ENCODE data around the gene FLAD1. TPM values are rescaled to one million over a fixed set of nuclear protein-coding genes. Genes with fewer than 3 reads are reported as not detected.

The FLAD1 gene
- total RNA-seq, 1 donor from 2014 or later = 35.9 TPM

DNA sequence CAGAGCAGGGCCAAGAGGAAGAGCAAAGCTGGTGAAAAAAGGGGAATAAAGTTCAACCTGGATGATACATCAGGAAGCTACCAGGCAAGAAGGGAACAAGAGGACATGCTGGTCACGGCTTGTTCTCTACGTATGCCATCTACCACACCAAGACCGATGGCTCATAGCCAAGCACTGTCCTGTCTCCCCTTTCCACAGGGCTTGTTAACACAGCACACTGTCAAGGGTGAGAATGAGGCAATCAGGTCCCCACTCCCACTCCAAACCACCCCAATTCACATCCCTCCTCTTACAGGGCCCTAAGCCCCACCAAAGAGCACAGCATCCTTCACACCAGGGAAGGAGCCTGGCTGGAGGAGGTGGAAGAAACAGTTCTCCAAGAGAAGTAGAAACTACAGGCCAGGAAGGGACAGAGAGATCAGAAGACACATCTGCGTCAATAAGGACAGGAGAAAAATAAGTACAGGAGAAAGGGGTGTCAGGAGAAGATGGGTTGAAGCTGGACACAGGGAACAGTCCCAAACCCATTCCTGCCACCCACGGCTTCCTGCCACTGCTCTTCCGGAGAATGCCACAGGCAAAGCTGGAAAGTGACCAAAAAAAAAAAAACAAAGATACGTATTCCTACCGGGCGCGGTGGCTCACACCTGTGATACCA lies 11.7 kb upstream of the FLAD1 start:
- H3K9me3 Mint-ChIP-seq (ENCODE audit: unreplicated experiment) = no peaks in the 10 kb centered on the region
- peak overlapping the region; percentile 99 for H3K27ac Mint-ChIP-seq (ENCODE audit: unreplicated experiment)
- H3K4me1 Mint-ChIP-seq (ENCODE audit: unreplicated experiment) = peaks cover 54% of the 10 kb centered on the region
- TF ChIP-seq, protein P1, sequence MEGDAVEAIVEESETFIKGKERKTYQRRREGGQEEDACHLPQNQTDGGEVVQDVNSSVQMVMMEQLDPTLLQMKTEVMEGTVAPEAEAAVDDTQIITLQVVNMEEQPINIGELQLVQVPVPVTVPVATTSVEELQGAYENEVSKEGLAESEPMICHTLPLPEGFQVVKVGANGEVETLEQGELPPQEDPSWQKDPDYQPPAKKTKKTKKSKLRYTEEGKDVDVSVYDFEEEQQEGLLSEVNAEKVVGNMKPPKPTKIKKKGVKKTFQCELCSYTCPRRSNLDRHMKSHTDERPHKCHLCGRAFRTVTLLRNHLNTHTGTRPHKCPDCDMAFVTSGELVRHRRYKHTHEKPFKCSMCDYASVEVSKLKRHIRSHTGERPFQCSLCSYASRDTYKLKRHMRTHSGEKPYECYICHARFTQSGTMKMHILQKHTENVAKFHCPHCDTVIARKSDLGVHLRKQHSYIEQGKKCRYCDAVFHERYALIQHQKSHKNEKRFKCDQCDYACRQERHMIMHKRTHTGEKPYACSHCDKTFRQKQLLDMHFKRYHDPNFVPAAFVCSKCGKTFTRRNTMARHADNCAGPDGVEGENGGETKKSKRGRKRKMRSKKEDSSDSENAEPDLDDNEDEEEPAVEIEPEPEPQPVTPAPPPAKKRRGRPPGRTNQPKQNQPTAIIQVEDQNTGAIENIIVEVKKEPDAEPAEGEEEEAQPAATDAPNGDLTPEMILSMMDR (IDR thresholded peaks at IDR 0.05; ENCODE audit: unreplicated experiment) = no peak
- H3K27me3 Mint-ChIP-seq (ENCODE audit: unreplicated experiment) = peaks cover 35% of the 10 kb centered on the region
- H3K36me3 Mint-ChIP-seq (ENCODE audit: low read depth, unreplicated experiment) = peaks cover 37% of the 10 kb centered on the region
- no peak for DNase-seq (ENCODE audit: low spot score)
- H3K4me3 Mint-ChIP-seq (ENCODE audit: unreplicated experiment) = no peak overlapping the region

DNA sequence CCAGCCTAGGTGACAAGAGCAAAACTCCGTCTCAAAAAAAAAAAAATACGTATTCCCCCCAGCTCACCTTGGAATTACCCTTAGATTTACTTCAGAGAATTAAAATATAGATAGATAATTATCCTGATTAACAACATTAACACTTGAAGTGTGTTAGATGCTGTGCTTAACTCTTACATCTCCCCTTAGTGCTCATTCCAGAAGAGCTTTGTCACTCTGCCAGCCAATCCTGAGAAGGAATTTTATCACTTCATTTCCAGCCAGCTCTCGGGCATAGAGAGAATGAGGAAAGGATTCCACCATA lies 11.0 kb upstream of the FLAD1 start:
- DNase-seq (ENCODE audit: low spot score) = no peak
- H3K4me1 Mint-ChIP-seq (ENCODE audit: unreplicated experiment) = peaks cover 47% of the 10 kb centered on the region
- H3K4me3 Mint-ChIP-seq (ENCODE audit: unreplicated experiment) = no peak overlapping the region
- H3K36me3 Mint-ChIP-seq (ENCODE audit: low read depth, unreplicated experiment) = peaks cover 35% of the 10 kb centered on the region
- TF ChIP-seq, protein P1 (IDR thresholded peaks at IDR 0.05; ENCODE audit: unreplicated experiment) = no peak
- peaks cover 35% of the 10 kb centered on the region for H3K27me3 Mint-ChIP-seq (ENCODE audit: unreplicated experiment)
- H3K9me3 Mint-ChIP-seq (ENCODE audit: unreplicated experiment) = no peaks in the 10 kb centered on the region
- no peak overlapping the region for H3K27ac Mint-ChIP-seq (ENCODE audit: unreplicated experiment)

DNA sequence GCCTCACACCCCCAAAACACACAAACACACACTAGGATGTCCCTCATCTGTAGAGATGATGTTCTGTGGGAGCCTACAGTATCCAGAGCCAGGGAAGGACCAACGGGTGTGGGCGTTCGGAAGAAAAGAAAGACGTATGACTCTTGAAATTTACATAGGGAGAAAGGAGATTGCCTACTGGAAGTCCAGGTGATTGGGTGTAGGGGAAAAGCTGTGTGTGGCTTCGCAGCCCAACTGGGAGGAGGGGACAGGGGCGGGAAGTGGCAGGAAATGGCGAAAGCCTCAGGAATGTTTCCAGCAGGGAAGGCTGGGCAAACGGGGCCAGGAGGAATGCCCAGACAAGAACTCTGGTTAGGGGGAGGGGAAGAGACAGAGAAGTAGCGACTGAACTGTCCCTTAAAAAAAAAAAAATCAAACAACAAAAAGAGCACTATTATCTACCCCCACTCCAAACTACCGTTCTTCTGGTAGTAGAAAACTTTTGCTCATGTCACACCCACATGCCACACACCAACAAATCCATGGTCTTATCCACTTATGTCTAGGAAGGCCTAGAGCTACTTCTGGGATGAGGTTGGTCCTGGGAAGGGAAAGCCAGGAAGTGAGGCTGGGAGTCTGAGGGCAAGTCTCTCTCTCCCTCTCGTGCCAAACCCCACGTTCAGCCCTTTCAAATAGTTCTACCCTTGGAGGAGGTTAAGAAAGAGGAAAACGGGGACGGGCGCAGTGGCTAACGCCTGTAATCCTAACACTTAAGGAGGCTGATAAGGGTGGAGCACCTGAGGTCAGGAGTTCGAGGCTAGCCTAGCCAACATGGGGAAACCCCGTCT lies 10.4 kb upstream of the FLAD1 start:
- Mint-ChIP-seq H3K4me3 (ENCODE audit: unreplicated experiment) (no peak overlapping the region), H3K4me1 (ENCODE audit: unreplicated experiment) (peaks cover 41% of the 10 kb centered on the region), H3K27ac (ENCODE audit: unreplicated experiment) (no peak overlapping the region), H3K36me3 (ENCODE audit: low read depth, unreplicated experiment) (peaks cover 31% of the 10 kb centered on the region), H3K9me3 (ENCODE audit: unreplicated experiment) (no peaks in the 10 kb centered on the region), H3K27me3 (ENCODE audit: unreplicated experiment) (peaks cover 33% of the 10 kb centered on the region)
- peak; percentile 79 for DNase-seq (ENCODE audit: low spot score)
- TF ChIP-seq, protein P1 (IDR thresholded peaks at IDR 0.05; ENCODE audit: unreplicated experiment) = no peak

DNA sequence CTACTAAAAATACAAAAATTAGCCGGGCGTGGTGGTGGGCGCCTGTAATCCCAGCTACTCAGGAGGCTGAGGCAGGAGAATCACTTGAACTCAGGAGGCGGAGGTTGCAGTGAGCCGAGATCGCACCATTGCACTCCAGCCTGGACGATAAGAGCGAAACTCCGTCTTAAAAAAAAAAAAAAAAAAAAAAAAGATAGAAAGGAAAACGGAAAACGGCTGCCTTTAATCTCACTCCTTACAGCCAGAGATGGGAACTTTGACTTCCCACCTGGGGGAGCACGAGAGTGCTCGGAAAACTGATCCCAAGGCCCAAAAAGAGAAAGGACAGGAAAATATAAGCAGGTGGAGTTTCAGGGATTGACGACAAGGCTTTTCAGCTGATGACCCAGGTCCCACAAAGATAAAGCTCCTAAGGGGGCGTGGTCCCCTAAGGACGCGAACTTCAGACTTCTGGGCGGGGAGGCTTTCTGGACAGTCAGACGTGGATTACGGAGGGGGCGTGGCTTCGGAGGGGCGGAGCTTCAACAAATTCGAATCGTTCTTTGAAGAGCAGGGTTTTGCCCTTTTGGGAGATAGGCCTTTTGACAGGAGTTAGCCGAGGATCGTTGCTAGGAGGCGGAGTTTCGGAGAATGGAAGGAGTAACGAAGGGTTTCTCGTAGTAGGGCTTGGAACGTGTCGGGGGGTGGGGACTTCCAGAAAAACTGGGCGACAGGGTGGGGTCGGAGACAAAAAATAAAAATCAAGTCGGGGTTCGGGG lies 9.6 kb upstream of the FLAD1 start:
- no peak overlapping the region for H3K27ac Mint-ChIP-seq (ENCODE audit: unreplicated experiment)
- H3K4me1 Mint-ChIP-seq (ENCODE audit: unreplicated experiment) = peaks cover 33% of the 10 kb centered on the region
- TF ChIP-seq, protein P1 (IDR thresholded peaks at IDR 0.05; ENCODE audit: unreplicated experiment) = no peak
- peaks cover 27% of the 10 kb centered on the region for H3K27me3 Mint-ChIP-seq (ENCODE audit: unreplicated experiment)
- no peak overlapping the region for H3K4me3 Mint-ChIP-seq (ENCODE audit: unreplicated experiment)
- DNase-seq (ENCODE audit: low spot score) = peak; percentile 94
- H3K9me3 Mint-ChIP-seq (ENCODE audit: unreplicated experiment) = no peaks in the 10 kb centered on the region
- peaks cover 24% of the 10 kb centered on the region for H3K36me3 Mint-ChIP-seq (ENCODE audit: low read depth, unreplicated experiment)

All from endothelial cell (in vitro differentiated cells).